HUDEP-2 (cell line): Measurements from ENCODE around the gene ERC2.

Source experiments
- DNase-seq, 76 experiments: peaks; one replicate each; lab custom pipeline; 2025; ENCODE audit not compliant: unreplicated experiment in 76 of 76; lab: John Stamatoyannopoulos, UW

Gene ERC2

DNA sequence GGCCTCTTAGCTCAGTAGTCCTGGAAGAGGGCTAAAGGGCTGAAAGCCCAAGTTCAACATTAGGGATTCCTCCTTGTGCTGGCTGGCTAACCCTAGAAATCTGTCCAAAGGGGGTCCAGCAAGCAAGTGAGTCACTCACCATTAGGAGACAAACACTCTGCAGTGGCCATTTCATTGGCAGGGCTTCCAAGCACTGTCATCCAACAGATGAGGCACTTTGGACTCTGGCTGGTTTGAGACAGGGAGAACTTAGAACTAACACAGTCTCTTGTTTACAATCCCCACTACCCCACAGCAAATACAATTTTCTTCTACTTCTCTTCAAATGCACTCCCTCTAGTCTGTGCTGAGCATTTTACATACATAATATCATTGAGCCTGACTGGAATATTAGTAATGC is 971.0 kb downstream of the ERC2 start:
- no peak for DNase-seq

DNA sequence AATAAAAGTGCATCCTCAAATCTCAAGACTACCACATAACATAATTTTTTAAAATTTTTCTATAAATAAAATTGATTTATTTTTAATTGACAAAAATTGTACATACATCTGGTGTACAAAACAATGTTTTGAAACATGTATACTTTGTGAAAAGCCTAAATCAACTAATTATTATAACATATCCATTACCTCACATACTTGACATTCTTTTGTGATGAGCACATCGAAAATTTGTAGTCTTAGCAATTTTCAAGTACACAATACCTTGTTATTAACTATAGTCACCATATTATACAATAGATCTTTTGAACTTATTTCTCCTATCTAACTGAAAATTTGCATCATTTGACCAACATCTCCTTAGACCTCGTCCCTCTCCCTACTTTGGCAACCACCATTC is 973.3 kb downstream of the ERC2 start:
- no peak for DNase-seq

DNA sequence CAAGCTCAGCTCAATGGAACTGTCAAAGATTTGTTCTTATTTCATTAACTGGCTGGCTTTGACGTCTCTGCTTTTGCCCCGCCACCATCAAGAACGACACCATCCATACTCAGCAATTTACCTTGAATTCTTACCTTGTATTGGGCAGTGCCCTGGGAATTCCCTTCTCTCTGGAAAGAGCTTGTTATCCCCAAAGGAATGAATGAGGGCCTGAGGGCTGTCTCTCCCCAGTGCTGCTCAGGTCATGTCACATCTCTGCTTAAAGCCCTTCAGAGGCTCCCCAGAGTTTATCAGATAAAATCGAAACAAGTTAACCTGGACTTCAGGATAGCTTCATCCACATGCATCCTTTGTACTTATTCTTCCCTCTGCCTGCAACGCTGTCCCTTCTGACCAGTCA is 975.3 kb downstream of the ERC2 start:
- no peak for DNase-seq

DNA sequence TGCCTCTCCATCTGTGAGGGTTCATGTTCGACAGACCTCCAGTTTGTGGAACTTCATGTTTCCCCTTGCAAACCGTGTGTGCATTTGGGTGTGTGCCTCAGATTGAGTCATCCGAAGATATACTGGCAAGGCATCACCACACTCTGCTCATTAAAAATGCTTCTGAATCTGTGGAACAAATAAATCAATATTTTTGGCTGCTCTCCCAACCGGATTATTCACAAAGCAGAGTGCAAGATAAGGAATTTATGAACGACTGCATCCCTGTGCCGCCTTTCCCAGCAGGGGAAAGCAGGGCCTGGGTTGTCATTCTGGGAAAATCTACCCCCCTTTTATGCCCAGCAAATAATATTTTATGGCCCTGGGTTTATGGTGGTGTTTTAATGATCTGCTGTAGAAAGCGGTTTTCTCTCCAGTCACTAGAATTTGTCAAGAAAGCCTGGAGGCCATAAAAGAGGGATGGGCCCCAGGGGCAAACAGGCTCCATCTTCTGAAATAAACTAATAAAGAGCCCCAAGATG is 976.9 kb downstream of the ERC2 start:
- no peak for DNase-seq

DNA sequence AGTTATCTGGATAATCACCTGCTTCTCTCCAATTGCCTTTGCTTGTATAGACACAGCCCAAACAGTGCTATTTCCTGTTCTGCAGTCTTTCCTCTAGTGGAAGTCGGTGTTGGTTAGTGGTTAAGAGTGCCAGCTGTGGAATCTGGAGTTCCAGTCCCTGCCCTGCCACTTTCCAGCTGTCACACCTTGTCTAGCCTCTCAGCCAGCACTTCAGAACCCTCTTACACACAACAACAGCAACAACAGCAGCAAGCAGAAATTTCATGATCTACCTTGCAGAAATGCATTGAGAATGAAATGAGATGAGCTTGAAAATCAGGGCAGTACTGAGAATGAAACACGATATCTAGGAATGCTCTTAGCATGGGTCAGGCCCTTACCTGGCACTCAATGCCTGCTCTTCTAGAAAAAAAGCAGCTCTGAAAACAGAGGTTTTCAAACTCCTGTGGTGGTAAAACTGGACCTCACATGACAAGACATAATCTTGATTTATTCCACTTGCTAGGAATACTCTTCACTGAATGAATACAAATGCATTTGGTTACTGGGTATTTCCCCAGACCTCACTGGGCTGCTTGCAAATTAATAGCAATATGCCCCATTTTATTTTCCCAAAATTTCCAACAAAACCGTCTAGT is 977.9 kb downstream of the ERC2 start:
- DNase-seq, result no peak

DNA sequence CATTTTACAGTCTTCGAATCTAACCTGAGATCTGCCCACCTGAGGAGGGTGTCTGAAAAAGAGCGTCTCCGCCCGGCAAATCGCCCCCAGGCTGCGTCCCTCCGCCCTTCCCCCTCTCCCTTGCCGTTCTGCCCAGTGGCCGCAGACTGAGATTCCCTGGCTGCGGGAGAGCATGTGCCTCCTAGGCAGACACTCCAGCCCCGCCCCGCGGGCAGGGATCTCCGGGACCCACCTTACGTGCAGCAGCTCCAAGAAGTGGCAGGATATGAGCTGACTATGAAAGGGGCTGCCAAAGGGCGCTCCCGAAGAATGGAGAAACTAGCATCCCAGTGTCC is 978.5 kb downstream of the ERC2 start:
- no peak for DNase-seq

DNA sequence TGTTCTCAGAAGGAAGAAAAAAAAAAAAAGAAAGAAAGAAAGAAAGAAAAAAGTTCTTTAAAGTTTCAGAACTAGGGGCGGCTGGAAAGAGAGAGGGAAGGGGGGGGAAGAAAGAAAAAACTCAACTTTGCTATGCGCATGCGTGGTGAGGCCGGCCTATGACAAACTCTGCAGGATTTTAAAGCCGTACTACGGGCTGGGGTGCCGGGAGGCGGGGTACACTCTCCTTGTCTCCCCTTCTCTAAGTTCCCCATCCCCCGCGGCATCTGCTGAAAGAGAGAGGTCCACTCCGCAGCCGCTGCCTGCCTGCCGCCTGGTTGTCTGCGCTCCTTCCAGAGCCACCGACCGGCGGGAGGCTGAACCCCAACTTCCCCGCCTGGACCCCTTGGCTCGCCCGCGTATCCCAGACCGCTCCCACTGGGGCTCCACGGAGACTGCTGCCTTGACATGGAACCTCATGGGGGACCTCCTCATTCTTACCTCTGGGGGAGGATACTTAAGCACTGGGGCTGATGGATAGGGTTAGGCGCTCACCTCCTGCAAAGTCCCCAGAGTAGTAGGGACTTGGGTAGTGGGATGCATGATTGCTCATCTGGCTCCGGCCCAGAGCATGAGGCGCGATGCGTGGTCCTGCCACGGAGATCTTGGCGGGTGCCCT is 979.7 kb downstream of the ERC2 start:
- peak in 1 of 76 experiments; percentile 1 for DNase-seq

DNA sequence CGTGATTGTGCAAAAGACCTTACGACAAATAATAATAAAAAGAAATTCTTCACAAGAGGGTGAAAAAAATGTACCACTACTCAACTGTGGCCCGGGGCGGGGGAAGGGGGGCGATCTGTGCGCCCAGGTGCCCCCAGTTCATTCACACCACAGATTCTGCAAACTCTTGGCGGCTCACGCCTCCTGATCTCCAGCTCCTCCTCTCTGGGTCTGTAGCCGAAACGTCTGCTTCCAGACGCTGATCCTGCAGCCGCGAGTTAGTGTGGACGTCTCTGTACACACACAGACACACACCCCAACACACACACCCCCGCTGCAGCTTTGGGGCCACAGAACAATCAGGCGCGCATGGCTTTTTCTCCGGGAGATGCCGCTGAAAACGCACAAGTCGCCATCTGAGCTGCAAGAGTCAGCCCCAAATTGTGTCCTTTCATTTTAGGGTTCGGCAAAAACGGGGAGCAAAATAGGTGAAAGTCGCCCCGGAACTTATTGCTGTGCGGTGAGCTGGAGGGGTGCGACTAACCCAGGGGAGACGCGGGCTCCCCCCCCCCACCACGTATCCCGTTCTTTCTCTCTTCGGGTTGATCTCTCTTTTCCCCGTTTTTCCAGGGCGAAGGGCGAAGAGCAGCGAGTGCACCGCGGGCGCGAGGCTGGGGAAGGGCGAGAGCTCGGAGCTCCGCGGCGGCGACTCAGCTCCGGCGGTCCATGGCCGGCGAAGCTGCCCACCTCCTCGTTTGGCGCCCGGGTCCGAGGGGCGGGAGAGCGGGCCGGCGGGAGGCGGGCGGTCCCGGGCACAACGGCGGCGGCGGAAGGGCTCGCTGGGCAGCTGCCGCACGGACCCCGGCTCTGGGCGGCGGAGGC is 980.7 kb downstream of the ERC2 start:
- DNase-seq, result no peak

DNA sequence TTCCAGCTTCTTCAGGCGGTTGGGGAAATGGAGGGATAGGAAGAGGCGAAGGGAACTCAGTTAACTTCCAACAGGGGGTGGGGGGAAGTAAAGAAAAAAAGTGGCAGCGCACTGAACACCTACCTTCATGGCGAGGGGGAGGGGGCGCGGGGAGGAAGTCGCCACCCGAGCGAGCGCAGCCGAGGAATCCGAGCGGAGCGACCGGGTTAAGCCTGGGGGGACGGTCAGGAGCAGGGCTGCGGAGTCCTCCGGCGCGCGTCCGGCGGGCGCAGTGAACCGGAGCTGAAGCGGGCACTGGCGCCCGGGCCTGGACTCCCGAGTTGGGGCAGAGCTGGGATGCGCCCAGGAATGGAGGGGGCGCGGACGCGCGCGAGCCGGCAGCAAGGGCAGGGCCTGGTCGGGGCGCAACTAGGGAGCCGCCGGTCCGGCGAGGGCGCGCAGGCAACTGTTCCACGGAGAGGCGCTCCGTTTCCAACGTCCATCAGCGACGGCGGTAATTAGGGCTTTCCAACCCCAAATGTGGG is 981.3 kb downstream of the ERC2 start, which contains the start of gene WNT5A:
Gene WNT5A, minus strand, starts transcription at position 450 of the 524 bp plus-strand sequence. Its CDS starts 321 bp downstream, at position 129.
- DNase-seq, result no peak

DNA sequence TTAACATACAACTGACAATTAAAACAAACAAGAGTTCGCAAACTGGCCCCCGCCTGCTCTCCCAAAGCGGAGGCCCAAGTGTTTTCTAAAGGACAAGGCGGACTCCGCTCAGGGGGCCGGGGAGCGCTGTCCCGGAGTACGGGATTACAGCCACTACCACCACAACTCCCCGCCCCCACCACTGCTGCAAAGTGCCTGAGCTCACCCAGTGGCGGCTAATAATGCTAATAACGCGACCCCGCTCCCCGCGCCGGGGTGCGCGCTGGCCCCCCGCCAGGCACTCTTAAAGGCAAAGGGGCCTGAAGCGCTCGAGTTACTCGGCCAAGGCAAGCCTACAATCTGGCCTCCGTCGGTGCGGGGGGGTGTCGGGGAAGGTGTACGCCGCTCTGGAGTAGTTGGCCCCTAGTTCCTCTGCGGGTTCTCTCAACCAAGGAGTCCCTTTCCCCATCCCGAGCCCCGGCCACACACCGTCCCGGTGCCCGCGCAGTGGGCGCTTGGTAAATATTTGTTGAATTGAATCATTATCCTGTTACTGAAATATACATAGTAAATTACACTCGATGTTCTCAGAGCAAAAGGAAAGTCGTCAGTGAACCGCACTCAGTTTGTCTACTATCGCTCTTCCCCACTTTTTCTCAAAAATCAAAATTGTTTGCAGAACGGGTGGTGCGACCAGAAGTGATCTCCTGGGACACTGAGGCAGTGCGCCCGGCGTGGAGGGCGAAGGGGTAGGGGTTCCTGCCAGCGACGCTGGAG is 982.0 kb downstream of the ERC2 start:
- no peak for DNase-seq

DNA sequence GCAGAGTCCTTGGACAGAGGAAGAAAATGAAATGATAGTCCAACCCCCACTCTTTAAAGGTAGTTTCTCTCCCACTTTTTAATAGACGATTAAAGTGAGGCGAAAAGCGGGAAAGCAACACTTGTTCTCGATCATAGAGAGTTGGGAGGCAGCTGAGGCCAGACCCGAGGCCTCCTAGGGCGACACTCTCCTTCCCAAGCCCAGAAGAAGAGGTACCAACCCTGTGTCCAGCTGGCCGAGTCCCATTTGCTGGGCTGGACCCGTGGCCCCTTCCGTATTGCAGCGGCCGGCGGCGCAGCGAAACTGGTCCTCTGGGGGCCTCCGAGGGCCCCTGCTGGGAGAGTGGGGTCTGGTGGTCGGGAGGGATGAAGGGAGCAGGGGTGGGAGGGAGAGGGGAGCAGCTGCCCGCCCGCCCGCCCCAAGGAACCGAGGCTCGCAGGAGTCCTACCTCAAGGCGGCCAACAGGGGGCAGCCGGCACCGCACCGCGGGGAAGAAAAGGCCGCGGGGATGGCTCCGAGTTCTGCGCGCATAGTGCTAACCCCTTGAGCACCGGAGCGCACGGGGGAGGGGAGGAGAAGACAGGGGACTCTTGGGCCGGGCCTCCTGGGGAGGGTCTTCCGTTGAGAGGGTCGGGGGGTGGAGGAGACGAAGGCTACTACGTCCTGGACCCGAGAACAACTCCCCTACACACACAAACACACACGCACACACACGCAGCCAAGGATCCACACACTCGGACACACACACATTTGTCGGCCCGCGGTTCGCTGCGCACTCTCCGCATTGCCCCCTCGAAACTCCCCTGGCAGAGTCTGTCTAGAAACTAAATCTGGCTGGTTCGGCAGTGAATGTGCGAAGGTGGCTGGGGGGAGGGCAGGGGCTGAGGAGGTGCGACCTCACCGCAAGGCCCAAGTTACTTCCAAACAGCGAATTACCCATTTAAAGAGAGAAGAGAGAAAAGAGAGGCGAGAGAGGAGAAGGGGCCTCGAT is 983.2 kb downstream of the ERC2 start:
- DNase-seq, result peak in 32 of 76 experiments; percentile 2 to 45 (median 16)

DNA sequence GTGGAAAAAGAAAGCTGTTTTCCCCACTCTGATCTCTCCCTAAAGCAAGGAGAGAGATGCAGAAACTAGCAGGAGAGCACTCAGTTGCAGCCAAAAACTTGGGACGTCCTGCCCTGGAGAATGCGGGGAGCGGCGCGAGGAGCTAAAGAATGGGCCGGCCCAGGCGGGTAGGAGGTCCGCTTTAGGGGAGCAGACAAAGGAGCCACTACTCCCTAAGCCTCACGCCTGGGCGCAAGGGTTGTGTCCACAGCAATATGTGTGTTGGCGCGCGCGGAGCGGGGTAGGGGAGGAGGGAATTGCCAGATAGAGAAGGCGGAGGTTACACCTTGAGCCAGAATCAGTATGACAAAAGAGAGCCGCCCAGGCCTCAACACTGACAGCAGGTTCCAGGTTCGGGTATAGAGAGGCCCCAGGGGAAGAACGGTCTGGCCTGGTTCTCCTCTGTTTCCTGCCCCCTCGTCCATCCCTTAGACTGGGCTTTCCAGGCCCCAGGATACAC is 984.0 kb downstream of the ERC2 start:
- no peak for DNase-seq

DNA sequence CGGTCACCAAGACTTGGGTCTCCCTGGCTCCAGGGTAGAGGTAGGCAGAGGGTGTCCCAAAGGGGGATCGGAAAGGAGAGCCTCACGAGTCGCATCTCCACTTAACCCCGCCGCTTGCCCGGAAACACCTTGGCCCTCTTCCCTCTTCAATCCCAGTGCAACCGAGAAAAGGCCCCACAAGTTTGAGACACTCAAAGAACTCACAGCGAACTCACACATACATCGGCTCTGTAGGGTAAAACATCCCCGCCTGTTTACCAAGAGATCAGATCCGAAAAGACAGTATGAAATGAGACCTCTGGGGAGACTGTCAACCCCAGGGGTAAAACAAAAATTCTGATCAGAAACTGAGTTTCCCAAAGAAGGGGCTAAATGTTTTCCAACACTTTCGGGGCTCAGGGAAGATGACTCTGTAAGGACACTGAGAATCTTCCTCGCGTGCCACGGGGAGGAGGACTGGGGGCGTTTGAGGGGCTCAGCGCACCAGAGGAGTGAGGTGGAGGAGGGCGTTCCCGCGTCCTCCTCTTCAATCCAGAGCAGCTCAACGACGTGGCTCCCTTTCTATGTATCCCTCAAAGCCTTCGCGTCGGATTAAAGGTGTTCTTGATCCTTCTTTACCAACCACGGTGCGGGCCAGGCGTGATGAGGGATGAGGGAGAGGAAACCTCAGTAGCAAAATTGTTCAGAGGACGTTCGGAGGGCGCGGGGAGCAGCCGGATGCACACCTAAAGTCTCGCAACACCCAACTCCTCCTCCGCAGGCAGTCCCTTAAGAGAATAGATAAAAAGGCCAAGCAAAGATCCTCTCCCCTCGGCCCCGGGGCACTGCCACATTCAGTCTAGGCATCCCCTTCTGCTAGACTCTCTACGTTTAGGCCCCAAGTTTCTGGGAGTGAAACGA is 984.8 kb downstream of the ERC2 start:
- DNase-seq, result no peak

DNA sequence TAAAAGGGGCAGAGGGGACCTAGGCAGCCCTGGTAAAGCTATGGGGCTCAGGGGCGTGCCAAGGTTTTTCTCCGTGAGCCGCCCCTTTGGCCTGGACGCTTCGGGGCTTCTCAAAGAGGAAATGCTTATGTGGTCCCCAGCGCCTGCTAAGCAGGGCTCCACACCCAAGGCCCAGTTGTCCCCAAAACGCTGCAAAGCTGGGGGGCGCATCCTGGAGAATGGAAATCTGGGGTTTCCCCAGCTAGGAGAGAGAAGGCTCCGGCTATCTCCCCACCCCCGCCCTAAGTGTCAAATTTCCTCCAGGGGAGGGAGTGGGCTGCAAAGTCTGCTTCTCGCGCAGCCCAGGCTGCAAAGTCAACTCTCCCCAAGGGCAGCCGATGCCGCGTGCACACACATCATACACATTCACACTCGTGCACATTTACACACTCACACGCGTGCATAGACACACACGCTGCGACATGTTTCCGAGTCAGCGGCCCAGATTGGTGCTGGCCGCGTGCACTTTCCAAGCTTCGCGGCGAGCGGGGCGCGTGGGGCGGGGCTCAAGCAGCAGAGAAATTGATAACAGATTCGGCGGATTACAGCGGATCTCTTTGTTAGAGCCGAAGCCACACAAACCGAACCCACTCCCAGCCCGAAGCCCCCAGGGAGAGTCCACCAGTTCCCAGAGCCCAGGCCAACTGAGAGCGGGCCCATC is 985.6 kb downstream of the ERC2 start:
- DNase-seq, result no peak

DNA sequence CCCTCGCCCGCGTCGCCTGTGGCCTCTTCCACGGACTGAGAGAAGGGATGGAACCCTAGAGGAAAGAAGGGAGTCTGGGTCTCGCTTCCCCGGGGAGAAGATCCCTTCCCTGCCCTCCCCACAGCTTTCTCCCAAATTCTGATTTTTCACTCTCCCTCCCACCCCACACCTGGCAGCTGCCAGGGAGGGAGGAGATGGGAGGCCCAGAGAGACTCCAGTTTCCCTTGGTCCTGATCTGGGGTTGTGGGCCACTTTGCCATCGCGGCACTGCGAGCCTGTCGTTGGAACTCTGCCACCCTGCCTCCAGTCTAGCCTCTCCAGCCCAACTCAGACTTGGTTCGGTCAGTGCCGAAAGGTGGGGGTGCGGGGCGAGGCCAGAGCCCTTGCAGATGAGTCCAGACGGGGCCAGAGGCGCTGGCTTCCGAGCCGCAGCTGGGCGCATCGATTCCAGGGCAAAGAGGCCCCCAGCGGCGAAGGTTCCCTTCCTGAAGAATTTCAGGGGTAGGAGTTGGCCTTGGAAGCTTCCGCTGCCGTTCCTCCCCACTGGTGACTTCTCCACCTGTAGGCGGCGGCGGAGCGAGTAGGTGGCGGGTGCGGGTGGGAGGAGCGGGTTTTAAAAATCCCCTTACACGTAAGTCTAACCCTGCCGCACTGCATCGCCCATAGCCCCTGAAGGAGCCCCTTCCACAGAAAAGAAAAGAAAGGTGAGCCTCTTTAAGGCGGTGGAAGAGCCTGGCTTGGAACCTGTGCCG is 986.3 kb downstream of the ERC2 start:
- DNase-seq, result no peak

DNA sequence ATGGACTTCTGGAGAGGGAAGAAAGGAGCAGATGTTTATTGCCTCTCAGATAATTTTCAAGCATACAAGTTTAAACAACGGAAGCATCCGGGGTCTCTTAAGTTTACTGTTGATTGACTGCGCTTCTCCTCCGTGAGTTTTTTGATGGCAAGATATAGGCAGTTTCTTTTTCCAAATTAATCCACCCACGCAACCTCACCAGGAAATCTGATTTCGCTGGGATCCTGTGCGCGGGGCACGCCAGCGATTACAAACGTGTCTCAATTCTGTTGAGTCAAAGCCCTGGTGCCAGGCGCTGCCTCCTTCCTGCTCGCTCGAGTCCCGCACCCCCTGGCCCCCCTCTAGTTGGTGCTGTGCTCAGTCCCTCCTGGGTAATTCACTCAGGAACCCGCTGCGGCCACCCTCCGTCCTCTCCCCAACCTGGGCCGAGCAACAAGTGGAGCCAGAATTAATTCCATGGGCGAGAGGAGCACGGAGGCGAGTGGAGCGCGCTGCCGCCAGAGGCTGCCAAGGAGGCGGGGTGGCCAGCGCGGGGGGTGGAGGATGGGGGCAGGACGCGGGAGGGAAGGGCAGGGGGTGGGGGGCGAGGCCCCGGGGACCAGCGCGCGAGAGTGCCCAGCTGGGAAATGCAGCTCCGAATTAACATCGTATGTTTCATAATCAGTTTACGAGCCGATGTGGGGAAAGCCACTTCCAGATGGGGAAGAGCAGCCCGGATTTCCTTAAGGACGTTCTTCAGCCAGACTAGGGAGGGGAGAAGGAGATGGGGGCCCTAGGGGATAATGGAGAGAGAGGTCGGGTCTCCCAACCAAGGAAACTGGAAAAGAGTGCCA is 987.1 kb downstream of the ERC2 start:
- no peak for DNase-seq
